BLaER1 treated with 17β-estradiol and CSF1 and Interleukin-3, amounts not matched to agents 10 nM and 100 nM (cell line): ENCODE measurements around the gene GFAP.

Experiments
- H3K27ac ChIP-seq, 11 experiments: shearing (Covaris generic); formaldehyde crosslinking; 2 replicates each; pipeline ENCODE4 v1.8.1; 2022
- H3K27me3 ChIP-seq, 11 experiments: shearing (Covaris generic); formaldehyde crosslinking; 2 replicates each; pipeline ENCODE4 v1.8.1; 2022
- H3K36me3 ChIP-seq, 11 experiments: shearing (Covaris generic); formaldehyde crosslinking; 2 replicates each; pipeline ENCODE4 v1.8.1; 2022
- H3K4me1 ChIP-seq, 10 experiments: shearing (Covaris generic); formaldehyde crosslinking; 2 replicates each; pipeline ENCODE4 v1.8.1; 2022
- H3K4me2 ChIP-seq, 11 experiments: shearing (Covaris generic); formaldehyde crosslinking; 2 replicates each; pipeline ENCODE4 v1.8.1; 2022
- H3K4me3 ChIP-seq, 10 experiments: shearing (Covaris generic); formaldehyde crosslinking; 2 replicates each; pipeline ENCODE4 v1.8.1; 2022
- H3K9ac ChIP-seq, 11 experiments: shearing (Covaris generic); formaldehyde crosslinking; 2 replicates each; pipeline ENCODE4 v1.8.1; 2022
- H3K9me3 ChIP-seq, 11 experiments: shearing (Covaris generic); formaldehyde crosslinking; replicated peaks in 1 of 11; 2 replicates each; pipeline ENCODE4 v1.8.1; 2022
- H4K20me1 ChIP-seq, 11 experiments: shearing (Covaris generic); formaldehyde crosslinking; 2 replicates each; pipeline ENCODE4 v1.8.1; 2022
- Cebpa-rat ChIP-seq, 11 experiments: shearing (Covaris generic); IDR thresholded peaks; 2 replicates each; pipeline ENCODE4 v1.8.1; 2022

GFAP gene

GRCh38 chr17:44914148-44914547 lies 1.2 kb downstream of the GFAP start:
- Histone ChIP-seq H3K27ac (no peak overlapping the region), H3K9ac (no peak overlapping the region)

GRCh38 chr17:44913676-44914075 lies 1.6 kb downstream of the GFAP start:
- Histone ChIP-seq H4K20me1 (peaks cover 0 to 24% (median 0%) of the 10 kb centered on the region in 11 experiments; a peak in 3 of 22 replicates), H3K4me1 (peaks cover 20 to 46% (median 28%) of the 10 kb centered on the region in 10 experiments), H3K4me2 (no peak overlapping the region), H3K27me3 (peaks cover 29 to 49% (median 39%) of the 10 kb centered on the region in 11 experiments), H3K9me3 (no peaks in the 10 kb centered on the region), H3K36me3 (no peaks in the 10 kb centered on the region), H3K4me3 (no peak overlapping the region), H3K27ac (no peak overlapping the region), H3K9ac (no peak overlapping the region)
- TF ChIP-seq Cebpa-rat (IDR thresholded peaks at IDR 0.05) = no peak

More at GRCh38 chr17:44914148-44914547, 1.2 kb downstream of the GFAP start:
- Histone ChIP-seq H3K4me2 (peak overlapping the region in 1 of 11 experiments; percentile 2; a peak in 1 of 22 replicates), H4K20me1 (peaks cover 0 to 25% (median 0%) of the 10 kb centered on the region in 11 experiments; a peak in 3 of 22 replicates), H3K4me1 (peaks cover 15 to 41% (median 23%) of the 10 kb centered on the region in 10 experiments), H3K9me3 (no peaks in the 10 kb centered on the region), H3K4me3 (no peak overlapping the region), H3K27me3 (peaks cover 29 to 49% (median 39%) of the 10 kb centered on the region in 11 experiments), H3K36me3 (no peaks in the 10 kb centered on the region)
- no peak for TF ChIP-seq Cebpa-rat (IDR thresholded peaks at IDR 0.05)

- H3K4me3 ChIP-seq = no peak overlapping the region
- peaks cover 0 to 24% (median 0%) of the 10 kb centered on the region in 11 experiments; a peak in 3 of 22 replicates for H4K20me1 ChIP-seq
- no peaks in the 10 kb centered on the region for H3K9me3 ChIP-seq
- H3K9ac ChIP-seq = no peak overlapping the region
- no peak overlapping the region for H3K4me2 ChIP-seq
- H3K27ac ChIP-seq = no peak overlapping the region
- H3K36me3 ChIP-seq = no peaks in the 10 kb centered on the region
- TF ChIP-seq Cebpa-rat (IDR thresholded peaks at IDR 0.05) = no peak
- peaks cover 23 to 47% (median 35%) of the 10 kb centered on the region in 10 experiments for H3K4me1 ChIP-seq
- H3K27me3 ChIP-seq = peaks cover 29 to 49% (median 39%) of the 10 kb centered on the region in 11 experiments
Observed at GRCh38 chr17:44912763-44913544, 2.3 kb downstream of the GFAP start.

GRCh38 chr17:44911133-44912001 lies 3.9 kb downstream of the GFAP start:
- peak overlapping the region in 6 of 10 experiments; percentile 7 to 47 (median 26); a peak in 9 of 20 replicates for H3K4me3 ChIP-seq
- H3K36me3 ChIP-seq = no peaks in the 10 kb centered on the region
- peaks cover 0 to 24% (median 0%) of the 10 kb centered on the region in 11 experiments; a peak in 3 of 22 replicates for H4K20me1 ChIP-seq
- no peak for TF ChIP-seq Cebpa-rat (IDR thresholded peaks at IDR 0.05)
- no peak overlapping the region for H3K27ac ChIP-seq
- no peaks in the 10 kb centered on the region for H3K9me3 ChIP-seq
- peak overlapping the region; percentile 46 to 89 (median 77) for H3K4me2 ChIP-seq
- H3K27me3 ChIP-seq = peaks cover 29 to 49% (median 39%) of the 10 kb centered on the region in 11 experiments
- peak overlapping the region in 3 of 11 experiments; percentile 14 to 32 (median 16); a peak in 3 of 22 replicates for H3K9ac ChIP-seq
- H3K4me1 ChIP-seq = peaks cover 23 to 54% (median 45%) of the 10 kb centered on the region in 10 experiments

GRCh38 chr17:44910231-44911106 lies 4.8 kb downstream of the GFAP start:
- Histone ChIP-seq H3K4me3 (no peak overlapping the region; a peak in 1 of 20 replicates), H3K9ac (peak overlapping the region in 2 of 11 experiments; percentile 14 to 16; a peak in 2 of 22 replicates), H3K4me2 (peak overlapping the region; percentile 46 to 89 (median 77); a peak in 21 of 22 replicates)

GRCh38 chr17:44909681-44910144 lies 5.6 kb downstream of the GFAP start:
- peaks cover 36 to 61% (median 54%) of the 10 kb centered on the region in 10 experiments for H3K4me1 ChIP-seq
- peaks cover 29 to 48% (median 39%) of the 10 kb centered on the region in 11 experiments for H3K27me3 ChIP-seq
- no peaks in the 10 kb centered on the region for H3K36me3 ChIP-seq
- no peak for TF ChIP-seq Cebpa-rat (IDR thresholded peaks at IDR 0.05)
- peak overlapping the region in 3 of 11 experiments; percentile 21 to 81 (median 21); a peak in 2 of 22 replicates for H3K4me2 ChIP-seq
- H3K9me3 ChIP-seq = no peaks in the 10 kb centered on the region
- H4K20me1 ChIP-seq = peaks cover 0 to 24% (median 0%) of the 10 kb centered on the region in 11 experiments; a peak in 3 of 22 replicates
- H3K9ac ChIP-seq = peak overlapping the region in 3 of 11 experiments; percentile 10 to 28 (median 14); a peak in 1 of 22 replicates
- H3K27ac ChIP-seq = no peak overlapping the region
- H3K4me3 ChIP-seq = no peak overlapping the region

More at GRCh38 chr17:44910231-44911106, 4.8 kb downstream of the GFAP start:
- TF ChIP-seq Cebpa-rat (IDR thresholded peaks at IDR 0.05) = no peak
- Histone ChIP-seq H3K4me1 (peaks cover 31 to 55% (median 48%) of the 10 kb centered on the region in 10 experiments), H3K27me3 (peaks cover 29 to 49% (median 39%) of the 10 kb centered on the region in 11 experiments), H4K20me1 (peaks cover 0 to 24% (median 0%) of the 10 kb centered on the region in 11 experiments; a peak in 3 of 22 replicates), H3K27ac (no peak overlapping the region), H3K36me3 (no peaks in the 10 kb centered on the region), H3K9me3 (no peaks in the 10 kb centered on the region)

GRCh38 chr17:44908761-44909326 lies 6.5 kb downstream of the GFAP start:
- H3K36me3 ChIP-seq = no peaks in the 10 kb centered on the region
- H3K27me3 ChIP-seq = peaks cover 29 to 41% (median 37%) of the 10 kb centered on the region in 11 experiments
- H3K4me1 ChIP-seq = peaks cover 36 to 63% (median 52%) of the 10 kb centered on the region in 10 experiments
- no peak for TF ChIP-seq Cebpa-rat (IDR thresholded peaks at IDR 0.05)
- no peak overlapping the region for H3K27ac ChIP-seq
- H3K4me3 ChIP-seq = no peak overlapping the region
- peak overlapping the region; percentile 28 to 71 (median 52); a peak in 21 of 22 replicates for H3K4me2 ChIP-seq
- H3K9ac ChIP-seq = no peak overlapping the region
- no peaks in the 10 kb centered on the region for H3K9me3 ChIP-seq
- H4K20me1 ChIP-seq = peaks cover 0 to 24% (median 0%) of the 10 kb centered on the region in 11 experiments; a peak in 2 of 22 replicates
